ENCODE results near the gene DCX. TPM values are rescaled to one million over a fixed set of nuclear protein-coding genes. Genes with fewer than 3 reads are reported as not detected.
A peak's percentile ranks its signal among the peaks of the same experiment; 100 is the strongest.

The DCX gene
- total and polyA plus RNA-seq, 9 of the 15 experiments (the other 6 are each of a cell fraction or from before 2014, with no cell fraction given) = not detected

GRCh38 chrX:111375747-111376146 lies 36.2 kb downstream of the DCX start:
- POLR2A ChIA-PET = no interaction called here
- CTCF ChIA-PET (ENCODE audit: low intra/inter-chr PET ratio) = no interaction called here
- Histone ChIP-seq H3K4me3 (no peak overlapping the region), H3K4me2 (ENCODE audit: insufficient read depth, low read length) (no peak overlapping the region), H3K27me3 (ENCODE audit: control insufficient read depth in 2 of 2, insufficient read depth in 2 of 2, low read length in 2 of 2) (no peaks in the 10 kb centered on the region), H3K4me1 (replicated peaks in 1 of 2; ENCODE audit: control insufficient read depth in 2 of 2, insufficient read depth in 2 of 2, low read length in 2 of 2) (no peaks in the 10 kb centered on the region), H3K9ac (ENCODE audit: insufficient read depth in 1 of 2, low read depth in 2 of 2, low read length in 2 of 2) (no peak overlapping the region), H4K20me1 (replicated peaks; ENCODE audit: control insufficient read depth, insufficient read depth, low read length) (no peaks in the 10 kb centered on the region), H3K27ac (ENCODE audit: extremely low read depth, low read depth, low read length) (no peak overlapping the region), H2AFZ (ENCODE audit: low read depth, low read length) (no peak overlapping the region), H3K79me2 (ENCODE audit: control insufficient read depth, insufficient read depth, low read length) (no peaks in the 10 kb centered on the region), H3K9me1 (ENCODE audit: control insufficient read depth, insufficient read depth, low read length) (no peaks in the 10 kb centered on the region), H3K9me3 (replicated peaks; ENCODE audit: control insufficient read depth, insufficient read depth, low read depth, low read length) (no peaks in the 10 kb centered on the region), H3K36me3 (ENCODE audit: control insufficient read depth, insufficient read depth, low read length) (no peaks in the 10 kb centered on the region)
- FAIRE-seq (no peak), ATAC-seq (no peak), DNase-seq (ENCODE audit: extremely low read depth in 1 of 4, low spot score in 3 of 4) (no peak)
- 0% methylated on average over 2 of the region's 2 CpGs for WGBS (ENCODE audit: insufficient coverage, low coverage, missing lambda C conversion rate)
- no TSS peak for BruUV-seq (replicated peaks)
- in situ Hi-C loops (cut with MboI) (no loop called here), intact Hi-C loops (cut with micrococcal nuclease) (no loop called here)
- no peak for TF ChIP-seq SREBF2 (CRISPR knock-in tag; IDR thresholded peaks at IDR 0.05)
- TF ChIP-seq ZNF76 (CRISPR knock-in tag; IDR thresholded peaks at IDR 0.05; ENCODE audit: borderline replicate concordance) = no peak
- no peak for TF ChIP-seq SMARCA5 (IDR thresholded peaks at IDR 0.05)
- peak; percentile 93 for TF ChIP-seq REST (IDR thresholded peaks at IDR 0.05; ENCODE audit: borderline replicate concordance)
- TF ChIP-seq REST (CRISPR knock-in tag; IDR thresholded peaks at IDR 0.05; ENCODE audit: low read depth) = 0 out of 2 replicates have a peak, but pooled peaks have one; percentile 41
- TF ChIP-seq ZC3H4 (CRISPR knock-in tag; IDR thresholded peaks at IDR 0.05; ENCODE audit: borderline replicate concordance) = no peak
- peak; percentile 81; the same call in 1 of the 2 replicates for TF ChIP-seq EHMT2 (IDR thresholded peaks at IDR 0.05)
- peak; percentile 72 for TF ChIP-seq MIER1 (IDR thresholded peaks at IDR 0.05; ENCODE audit: low read depth)
- TF ChIP-seq ZNF766 (CRISPR knock-in tag; conservative IDR thresholded peaks at IDR 0.05) = 0 out of 2 replicates have a peak, but pooled peaks have one; percentile 37
- no peak for TF ChIP-seq CHD1 (IDR thresholded peaks at IDR 0.05; ENCODE audit: low read length)
- TF ChIP-seq POLR2AphosphoS2 (IDR thresholded peaks at IDR 0.05; ENCODE audit: low read length) = no peak
- TF ChIP-seq GTF2B (IDR thresholded peaks at IDR 0.05; ENCODE audit: extremely low read depth, insufficient read length) = no peak
- TF ChIP-seq RHOXF2B (CRISPR knock-in tag; conservative IDR thresholded peaks at IDR 0.05) = no peak
- no peak for TF ChIP-seq ZNF778 (CRISPR knock-in tag; IDR thresholded peaks at IDR 0.05)
- no peak for TF ChIP-seq NEUROD1 (IDR thresholded peaks at IDR 0.05; ENCODE audit: borderline replicate concordance, low read depth, low read length, partially characterized antibody)
- TF ChIP-seq FOXK1 (CRISPR knock-in tag; IDR thresholded peaks at IDR 0.05; ENCODE audit: borderline replicate concordance) = no peak

Measured in K562 (cell line).